Measurements from ENCODE around the gene RBFOX2. TPM values are rescaled to one million over a fixed set of nuclear protein-coding genes. Genes with fewer than 3 reads are reported as not detected.

Gene RBFOX2
- total and polyA plus RNA-seq, 3 donors from 2014 or later, result 53.4 to 85.2 (median 63.9) TPM

- 88 to 90% methylated on average over 2 of the region's 2 CpGs for WGBS, 2 donors
- intact Hi-C loops (cut with DNase I; ENCODE audit: low total_unique reads), result no loop called here
- no peak for DNase-seq
Observed at GRCh38 chr22:35950262-35950661, 78.4 kb downstream of the RBFOX2 start.

GRCh38 chr22:35949243-35949642, 79.4 kb downstream of the RBFOX2 start:
- 95 to 97% methylated on average over 3 of the region's 3 CpGs for WGBS, 2 donors
- Histone ChIP-seq H3K27ac (no peak overlapping the region), H3K4me3 (no peak overlapping the region), H3K36me3 (ENCODE audit: low read depth, missing control alignments) (no peaks in the 10 kb centered on the region), H3K4me1 (no peaks in the 10 kb centered on the region), H3K27me3 (no peaks in the 10 kb centered on the region), H3K9me3 (no peaks in the 10 kb centered on the region)
- no peak for TF ChIP-seq POLR2A (IDR thresholded peaks at IDR 0.05)
- intact Hi-C loops (cut with DNase I; ENCODE audit: low total_unique reads), result no loop called here
- DNase-seq, result no peak

More at GRCh38 chr22:35950262-35950661, 78.4 kb downstream of the RBFOX2 start:
- H3K9me3 ChIP-seq, result no peaks in the 10 kb centered on the region
- no peaks in the 10 kb centered on the region for H3K36me3 ChIP-seq (ENCODE audit: low read depth, missing control alignments)
- no peaks in the 10 kb centered on the region for H3K4me1 ChIP-seq
- TF ChIP-seq POLR2A (IDR thresholded peaks at IDR 0.05), result no peak
- TF ChIP-seq CTCF (IDR thresholded peaks at IDR 0.05), result no peak
- H3K4me3 ChIP-seq, result no peak overlapping the region
- no peaks in the 10 kb centered on the region for H3K27me3 ChIP-seq
- H3K27ac ChIP-seq, result no peak overlapping the region

- intact Hi-C loops (cut with DNase I; ENCODE audit: low total_unique reads), result no loop called here
- Histone ChIP-seq H3K36me3 (ENCODE audit: low read depth, missing control alignments) (no peaks in the 10 kb centered on the region), H3K4me3 (no peak overlapping the region), H3K4me1 (no peaks in the 10 kb centered on the region), H3K9me3 (no peaks in the 10 kb centered on the region), H3K27ac (no peak overlapping the region), H3K27me3 (no peaks in the 10 kb centered on the region)
- no peak for TF ChIP-seq CTCF (IDR thresholded peaks at IDR 0.05)
- TF ChIP-seq POLR2A (IDR thresholded peaks at IDR 0.05), result no peak
- 63 to 67% methylated on average over 5 of the region's 5 CpGs for WGBS, 2 donors
- no peak for DNase-seq
Observed at GRCh38 chr22:35947794-35948425, 80.7 kb downstream of the RBFOX2 start.

GRCh38 chr22:35944458-35944857, 84.2 kb downstream of the RBFOX2 start:
- intact Hi-C loops (cut with DNase I; ENCODE audit: low total_unique reads), result no loop called here
- WGBS, 2 donors, result 64 to 71% methylated on average over 6 of the region's 6 CpGs
- Histone ChIP-seq H3K27ac (no peak overlapping the region), H3K27me3 (no peaks in the 10 kb centered on the region), H3K4me3 (no peak overlapping the region), H3K9me3 (no peaks in the 10 kb centered on the region), H3K4me1 (no peaks in the 10 kb centered on the region), H3K36me3 (ENCODE audit: low read depth, missing control alignments) (no peaks in the 10 kb centered on the region)
- no peak for TF ChIP-seq POLR2A (IDR thresholded peaks at IDR 0.05)
- TF ChIP-seq CTCF (IDR thresholded peaks at IDR 0.05), result no peak
- no peak for DNase-seq

- TF ChIP-seq CTCF (IDR thresholded peaks at IDR 0.05) (no peak), POLR2A (IDR thresholded peaks at IDR 0.05) (no peak)
Observed at GRCh38 chr22:35940166-35940565, 88.5 kb downstream of the RBFOX2 start.

More at GRCh38 chr22:35940166-35940565, 88.5 kb downstream of the RBFOX2 start:
- WGBS, 2 donors, result 97 to 100% methylated on average over 1 of the region's 1 CpG
- no peaks in the 10 kb centered on the region for H3K27me3 ChIP-seq
- H3K4me3 ChIP-seq, result no peak overlapping the region
- H3K36me3 ChIP-seq (ENCODE audit: low read depth, missing control alignments), result no peaks in the 10 kb centered on the region
- H3K4me1 ChIP-seq, result no peaks in the 10 kb centered on the region
- H3K27ac ChIP-seq, result no peak overlapping the region
- no peak for DNase-seq
- H3K9me3 ChIP-seq, result no peaks in the 10 kb centered on the region
- intact Hi-C loops (cut with DNase I; ENCODE audit: low total_unique reads), result no loop called here
